DND-41 (cell line): ENCODE measurements around the gene NPIPA7.
"Not testable (repeated sequence)": the region's sequence is repeated elsewhere in the genome, so short reads cannot be mapped to it uniquely, and the experiment has no call there.

Source experiments
- CTCF ChIP-seq: IDR thresholded peaks from 2 replicates; pipeline ENCODE4 v1.5.1; 2012; ENCODE audit warnings: borderline replicate concordance, low read length, moderate library complexity, mild to moderate bottlenecking; ENCODE audit not compliant: poor library complexity, severe bottlenecking; ENCODE audit errors: extremely low read depth
- EZH2 ChIP-seq: IDR thresholded peaks from 3 replicates; pipeline ENCODE4 v1.6.1; 2012; ENCODE audit warnings: borderline replicate concordance, low read depth, mild to moderate bottlenecking, moderate library complexity, low read length, inconsistent platforms; ENCODE audit not compliant: severe bottlenecking

GRCh38 chr16:16363595-16363994 lies 15.3 kb upstream of the NPIPA7 start:
- not testable (repeated sequence) for TF ChIP-seq CTCF, EZH2
